Measurements from ENCODE around the gene LHFPL3. TPM values are rescaled to one million over a fixed set of nuclear protein-coding genes. Genes with fewer than 3 reads are reported as not detected.

Gene LHFPL3
- total RNA-seq, 2 experiments from 2014 or later, result not detected

DNA sequence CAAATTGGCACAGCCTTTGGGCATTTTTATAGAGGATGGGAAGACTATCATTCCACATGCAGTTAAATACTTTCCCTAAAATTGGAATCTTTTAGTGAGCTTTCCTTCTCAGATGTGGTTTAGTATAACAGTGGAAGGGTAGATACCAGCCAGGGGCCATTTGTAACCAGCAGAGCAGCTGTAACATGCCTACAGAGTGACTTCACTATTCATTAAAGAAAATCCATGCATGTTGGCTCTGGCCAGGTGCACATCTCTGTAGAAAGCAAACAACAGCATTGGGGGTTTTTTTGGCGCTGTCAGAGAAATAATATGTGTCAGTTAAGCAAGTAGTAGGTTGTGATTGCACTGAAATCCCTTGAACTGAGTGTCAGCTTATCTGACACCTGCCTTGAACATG is 115.6 kb downstream of the LHFPL3 start:
- ChIA-PET POLR2A (no interaction called here), CTCF (ENCODE audit: unreplicated experiment) (no interaction called here)
- H3K79me2 ChIP-seq (ENCODE audit: insufficient read depth, low read depth, low read length), result no peaks in the 10 kb centered on the region
- H3K4me1 ChIP-seq (ENCODE audit: insufficient read depth, low read length, poor library complexity, severe bottlenecking), result no peaks in the 10 kb centered on the region
- no peaks in the 10 kb centered on the region for H4K20me1 ChIP-seq (ENCODE audit: insufficient read depth, low read length)
- no peak overlapping the region for H3K4me2 ChIP-seq (ENCODE audit: low read length)
- H2AFZ ChIP-seq (ENCODE audit: low read length), result no peak overlapping the region
- H3K9me3 ChIP-seq (ENCODE audit: low read length), result no peaks in the 10 kb centered on the region
- H3K9me2 ChIP-seq (ENCODE audit: insufficient read depth, low read length), result no peaks in the 10 kb centered on the region
- no TSS peak for BruUV-seq (replicated peaks)
- no peak overlapping the region for H3K4me3 ChIP-seq (ENCODE audit: low read depth, low read length, poor library complexity, severe bottlenecking)
- intact Hi-C loops (cut with micrococcal nuclease; ENCODE audit: unreplicated experiment), result no loop called here
- H3K27ac ChIP-seq (ENCODE audit: low read depth, low read length, poor library complexity, severe bottlenecking), result no peak overlapping the region
- TF ChIP-seq EZH2phosphoT487 (IDR thresholded peaks at IDR 0.05; ENCODE audit: borderline replicate concordance, low read depth, low read length), result no peak
- TF ChIP-seq, protein P1, sequence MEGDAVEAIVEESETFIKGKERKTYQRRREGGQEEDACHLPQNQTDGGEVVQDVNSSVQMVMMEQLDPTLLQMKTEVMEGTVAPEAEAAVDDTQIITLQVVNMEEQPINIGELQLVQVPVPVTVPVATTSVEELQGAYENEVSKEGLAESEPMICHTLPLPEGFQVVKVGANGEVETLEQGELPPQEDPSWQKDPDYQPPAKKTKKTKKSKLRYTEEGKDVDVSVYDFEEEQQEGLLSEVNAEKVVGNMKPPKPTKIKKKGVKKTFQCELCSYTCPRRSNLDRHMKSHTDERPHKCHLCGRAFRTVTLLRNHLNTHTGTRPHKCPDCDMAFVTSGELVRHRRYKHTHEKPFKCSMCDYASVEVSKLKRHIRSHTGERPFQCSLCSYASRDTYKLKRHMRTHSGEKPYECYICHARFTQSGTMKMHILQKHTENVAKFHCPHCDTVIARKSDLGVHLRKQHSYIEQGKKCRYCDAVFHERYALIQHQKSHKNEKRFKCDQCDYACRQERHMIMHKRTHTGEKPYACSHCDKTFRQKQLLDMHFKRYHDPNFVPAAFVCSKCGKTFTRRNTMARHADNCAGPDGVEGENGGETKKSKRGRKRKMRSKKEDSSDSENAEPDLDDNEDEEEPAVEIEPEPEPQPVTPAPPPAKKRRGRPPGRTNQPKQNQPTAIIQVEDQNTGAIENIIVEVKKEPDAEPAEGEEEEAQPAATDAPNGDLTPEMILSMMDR (conservative IDR thresholded peaks at IDR 0.05; ENCODE audit: low read length), result no peak
- DNase-seq (ENCODE audit: low spot score), result no peak
- H3K36me3 ChIP-seq (ENCODE audit: insufficient read depth, low read length), result no peaks in the 10 kb centered on the region

DNA sequence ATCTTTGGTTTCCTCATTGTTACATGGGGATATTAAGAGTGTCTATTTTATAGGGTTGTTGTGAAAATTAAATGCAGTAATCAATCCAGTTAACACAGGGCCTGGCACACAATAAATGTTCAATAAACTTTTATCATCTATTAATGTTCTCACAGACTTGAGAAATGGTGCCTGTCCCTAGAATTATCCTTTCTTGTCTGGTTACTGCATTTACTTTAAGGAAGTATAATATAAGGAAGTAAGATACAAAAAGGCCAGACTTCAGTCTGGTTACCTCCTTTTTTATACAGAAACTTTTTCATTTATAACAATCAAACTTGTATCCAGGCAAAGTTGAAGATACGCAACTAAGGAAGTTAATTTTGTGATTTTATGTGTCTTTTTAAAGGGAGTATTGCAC is 117.0 kb downstream of the LHFPL3 start:
- no TSS peak for BruUV-seq (replicated peaks)
- Histone ChIP-seq H3K79me2 (ENCODE audit: insufficient read depth, low read depth, low read length) (no peaks in the 10 kb centered on the region), H2AFZ (ENCODE audit: low read length) (no peak overlapping the region), H3K4me1 (ENCODE audit: insufficient read depth, low read length, poor library complexity, severe bottlenecking) (no peaks in the 10 kb centered on the region), H3K4me2 (ENCODE audit: low read length) (no peak overlapping the region), H3K36me3 (ENCODE audit: insufficient read depth, low read length) (no peaks in the 10 kb centered on the region), H3K4me3 (ENCODE audit: low read depth, low read length, poor library complexity, severe bottlenecking) (no peak overlapping the region), H4K20me1 (ENCODE audit: insufficient read depth, low read length) (no peaks in the 10 kb centered on the region), H3K27ac (ENCODE audit: low read depth, low read length, poor library complexity, severe bottlenecking) (no peak overlapping the region), H3K9me2 (ENCODE audit: insufficient read depth, low read length) (no peaks in the 10 kb centered on the region), H3K9me3 (ENCODE audit: low read length) (no peaks in the 10 kb centered on the region)
- no peak for DNase-seq (ENCODE audit: low spot score)
- CTCF ChIA-PET (ENCODE audit: unreplicated experiment), result no interaction called here
- intact Hi-C loops (cut with micrococcal nuclease; ENCODE audit: unreplicated experiment), result no loop called here
- POLR2A ChIA-PET, result no interaction called here
- TF ChIP-seq EZH2phosphoT487 (IDR thresholded peaks at IDR 0.05; ENCODE audit: borderline replicate concordance, low read depth, low read length), result no peak
- TF ChIP-seq, protein P1 (conservative IDR thresholded peaks at IDR 0.05; ENCODE audit: low read length), result no peak

DNA sequence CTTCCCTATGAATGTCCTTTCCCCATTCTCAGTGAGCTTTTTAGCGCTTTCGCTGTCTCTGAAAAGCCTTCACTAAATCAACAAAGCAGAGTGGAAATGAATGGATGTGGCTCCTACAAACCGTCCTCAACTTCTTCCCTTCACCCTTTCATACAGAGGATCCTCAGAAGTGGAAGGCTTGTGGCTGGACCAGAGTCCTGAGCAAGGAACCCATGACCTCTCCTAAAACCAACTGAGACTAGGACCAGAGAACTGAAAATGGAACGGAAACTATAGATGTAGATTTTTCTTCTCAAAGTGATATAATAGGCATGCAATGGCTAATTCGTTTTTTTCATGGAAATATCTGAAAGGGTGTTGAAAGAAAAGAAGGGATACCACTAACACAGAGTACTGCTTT is 122.5 kb downstream of the LHFPL3 start:
- no peak for TF ChIP-seq EZH2phosphoT487 (IDR thresholded peaks at IDR 0.05; ENCODE audit: borderline replicate concordance, low read depth, low read length)
- TF ChIP-seq, protein P1 (conservative IDR thresholded peaks at IDR 0.05; ENCODE audit: low read length), result no peak
- Histone ChIP-seq H3K9me2 (ENCODE audit: insufficient read depth, low read length) (no peaks in the 10 kb centered on the region), H3K4me3 (ENCODE audit: low read depth, low read length, poor library complexity, severe bottlenecking) (no peak overlapping the region), H3K9me3 (ENCODE audit: low read length) (no peaks in the 10 kb centered on the region), H4K20me1 (ENCODE audit: insufficient read depth, low read length) (no peaks in the 10 kb centered on the region), H2AFZ (ENCODE audit: low read length) (no peak overlapping the region), H3K36me3 (ENCODE audit: insufficient read depth, low read length) (no peaks in the 10 kb centered on the region), H3K27ac (ENCODE audit: low read depth, low read length, poor library complexity, severe bottlenecking) (no peak overlapping the region), H3K4me1 (ENCODE audit: insufficient read depth, low read length, poor library complexity, severe bottlenecking) (no peaks in the 10 kb centered on the region), H3K79me2 (ENCODE audit: insufficient read depth, low read depth, low read length) (no peaks in the 10 kb centered on the region), H3K4me2 (ENCODE audit: low read length) (no peak overlapping the region)
- no TSS peak for BruUV-seq (replicated peaks)
- DNase-seq (ENCODE audit: low spot score), result no peak
- POLR2A ChIA-PET, result interaction anchor here (1.5 kb wide), 1 partner anchor 13 kb away, joined by 4 read pairs; no protein-coding TSS in a partner anchor
- CTCF ChIA-PET (ENCODE audit: unreplicated experiment), result no interaction called here
- intact Hi-C loops (cut with micrococcal nuclease; ENCODE audit: unreplicated experiment), result no loop called here

Data from OCI-LY7 (cell line).